HG02885 (cell line): ENCODE results near the gene EVX1.

Source experiments
- ATAC-seq: cut with Tn5 transposase; IDR thresholded peaks from one replicate; pipeline ENCODE4 v1.9.1; 2021; ENCODE audit warnings: mild to moderate bottlenecking; ENCODE audit not compliant: unreplicated experiment, poor library complexity

Gene EVX1

DNA sequence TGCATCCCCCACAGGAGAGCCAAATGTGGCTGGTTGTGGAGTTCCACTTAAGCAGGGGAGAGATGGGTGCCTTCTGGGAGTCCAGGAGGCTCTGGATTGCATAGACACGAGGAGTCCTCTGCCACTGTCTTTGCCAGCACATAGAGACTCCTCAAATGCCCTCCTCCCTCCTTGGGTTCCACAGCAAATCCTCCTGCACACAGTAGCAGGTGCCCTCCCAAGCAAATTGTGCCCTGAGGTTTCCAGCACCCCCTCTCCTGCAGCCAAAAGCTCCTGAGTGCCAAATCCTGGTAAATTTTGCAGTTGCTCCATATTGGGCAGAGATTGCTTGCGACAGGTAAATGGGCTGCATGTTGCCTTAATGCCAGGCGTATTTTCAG is 5.8 kb downstream of the EVX1 start:
- no peak for ATAC-seq

DNA sequence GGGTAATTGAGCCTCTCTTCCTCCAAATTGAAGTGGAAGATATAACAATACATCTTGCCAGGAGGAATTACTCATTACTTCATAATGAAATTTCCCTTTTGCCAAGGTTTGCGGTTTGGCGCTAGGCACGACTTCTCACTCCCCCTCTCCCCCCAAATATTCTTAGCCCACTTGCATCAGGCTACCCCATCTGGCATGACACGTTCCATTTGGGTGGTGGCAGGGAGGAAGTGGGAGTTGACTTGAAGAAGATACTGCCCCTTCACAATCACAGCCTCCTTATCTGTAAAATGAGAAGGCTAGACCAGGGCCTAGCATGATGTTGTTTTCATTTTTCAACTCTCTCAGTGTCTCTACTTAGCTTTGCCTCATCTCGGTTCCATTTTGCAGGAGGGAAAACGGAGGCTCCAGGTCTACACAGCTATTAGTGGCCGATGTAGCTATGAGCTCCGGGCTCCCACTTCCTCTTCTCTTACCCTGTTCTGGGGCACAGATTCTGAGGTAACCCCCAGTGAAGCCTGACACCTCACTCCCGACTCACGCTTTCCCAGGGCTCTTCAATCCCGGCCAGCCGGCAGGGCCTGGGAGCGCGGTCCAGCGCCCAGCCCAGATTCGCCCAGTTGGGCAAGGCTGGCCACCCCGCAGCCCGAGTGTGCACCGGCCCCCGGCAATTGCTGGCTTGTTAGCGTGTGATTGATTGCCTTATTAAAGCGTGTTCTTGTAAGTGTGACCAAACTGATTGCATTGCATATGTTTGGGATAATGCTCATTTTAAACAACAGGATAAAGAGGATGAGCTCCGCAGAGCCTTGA is 6.5 kb downstream of the EVX1 start:
- ATAC-seq: no peak

DNA sequence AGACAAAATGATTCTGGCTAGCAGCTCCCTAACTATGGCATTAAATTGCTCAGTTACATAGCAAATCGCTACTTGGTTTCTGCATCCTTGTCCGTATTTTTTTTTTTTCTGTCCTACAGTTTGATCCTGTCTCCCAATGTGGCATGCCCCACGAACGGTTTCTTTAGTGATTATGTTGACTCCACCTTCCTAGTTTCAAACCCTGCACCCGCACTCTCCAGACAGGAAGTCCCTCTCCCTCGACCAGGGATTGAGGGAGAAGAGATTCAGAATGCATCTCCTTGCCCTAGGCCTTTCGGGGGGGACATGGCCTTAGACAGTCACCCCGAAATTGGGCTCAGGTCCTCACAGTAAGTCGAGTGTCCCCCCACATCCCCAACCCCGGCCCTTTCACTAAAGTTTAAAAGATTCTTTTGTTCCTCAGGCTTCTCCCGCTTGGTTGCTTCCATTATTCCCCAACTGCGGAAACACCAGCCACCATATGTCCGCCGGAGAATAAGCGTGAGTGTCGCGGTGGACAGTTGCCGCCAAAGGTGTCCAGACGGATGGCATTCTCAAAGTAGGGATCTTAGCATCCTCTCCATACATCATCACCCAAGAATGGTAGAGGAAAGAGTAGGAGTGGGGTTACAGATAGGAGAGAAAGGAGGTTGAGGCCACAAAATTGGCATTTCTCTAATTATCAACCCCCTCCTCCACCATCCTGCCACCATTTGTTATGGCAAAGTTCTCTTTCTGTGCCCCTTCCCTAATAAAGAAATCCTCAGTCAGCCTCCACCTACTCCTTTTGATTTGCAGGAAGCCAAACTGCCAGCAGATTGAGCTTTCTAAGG is 7.3 kb downstream of the EVX1 start:
- no peak for ATAC-seq

DNA sequence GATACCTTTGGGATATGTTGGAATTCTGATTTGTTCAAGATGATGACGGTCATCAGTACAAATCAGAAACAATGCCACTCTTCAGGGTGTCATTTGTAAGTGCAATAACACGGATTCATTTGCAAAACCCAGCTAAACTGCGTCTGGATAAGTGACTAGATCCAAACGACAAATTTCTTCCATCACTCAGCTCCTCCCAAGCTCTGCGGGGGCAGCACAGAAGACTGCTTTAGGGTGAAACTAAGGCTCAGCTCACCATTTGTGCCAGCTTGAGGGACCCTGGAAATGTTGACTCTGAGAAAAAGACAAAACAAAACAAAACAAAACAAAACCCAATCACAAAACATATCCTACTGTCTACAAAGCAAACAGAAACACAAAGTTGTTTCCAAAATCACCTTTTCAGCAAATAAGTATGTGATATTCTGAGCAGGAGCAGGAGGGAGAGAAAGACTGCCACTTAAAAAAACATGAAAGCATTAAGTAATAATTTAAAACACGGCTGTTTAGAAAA is 8.0 kb downstream of the EVX1 start:
- ATAC-seq: no peak

DNA sequence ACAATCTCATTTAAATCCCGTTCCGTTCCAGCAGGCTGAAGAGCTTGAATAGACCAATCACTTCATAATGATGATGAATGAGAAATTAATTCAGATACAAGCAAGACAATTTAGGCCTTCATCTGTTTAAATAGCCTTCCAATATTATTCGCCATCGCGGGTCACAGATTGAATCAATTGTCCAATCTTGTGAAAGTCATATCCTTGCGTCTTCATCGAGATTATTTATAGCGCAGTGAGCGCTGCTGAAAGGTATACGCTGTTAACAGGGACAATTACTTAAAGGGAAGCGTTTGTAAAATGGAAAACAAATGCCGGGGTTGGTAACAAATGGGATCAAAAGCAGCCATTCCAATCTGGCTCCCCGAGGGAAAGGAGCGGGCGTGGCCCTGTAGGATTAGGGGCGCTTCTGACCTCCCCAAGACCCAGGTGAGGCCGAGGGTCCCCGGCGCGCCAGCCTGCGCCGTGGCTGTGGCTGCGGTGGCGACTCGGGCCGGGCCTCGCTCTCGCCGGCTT is 8.6 kb downstream of the EVX1 start:
- ATAC-seq: no peak

DNA sequence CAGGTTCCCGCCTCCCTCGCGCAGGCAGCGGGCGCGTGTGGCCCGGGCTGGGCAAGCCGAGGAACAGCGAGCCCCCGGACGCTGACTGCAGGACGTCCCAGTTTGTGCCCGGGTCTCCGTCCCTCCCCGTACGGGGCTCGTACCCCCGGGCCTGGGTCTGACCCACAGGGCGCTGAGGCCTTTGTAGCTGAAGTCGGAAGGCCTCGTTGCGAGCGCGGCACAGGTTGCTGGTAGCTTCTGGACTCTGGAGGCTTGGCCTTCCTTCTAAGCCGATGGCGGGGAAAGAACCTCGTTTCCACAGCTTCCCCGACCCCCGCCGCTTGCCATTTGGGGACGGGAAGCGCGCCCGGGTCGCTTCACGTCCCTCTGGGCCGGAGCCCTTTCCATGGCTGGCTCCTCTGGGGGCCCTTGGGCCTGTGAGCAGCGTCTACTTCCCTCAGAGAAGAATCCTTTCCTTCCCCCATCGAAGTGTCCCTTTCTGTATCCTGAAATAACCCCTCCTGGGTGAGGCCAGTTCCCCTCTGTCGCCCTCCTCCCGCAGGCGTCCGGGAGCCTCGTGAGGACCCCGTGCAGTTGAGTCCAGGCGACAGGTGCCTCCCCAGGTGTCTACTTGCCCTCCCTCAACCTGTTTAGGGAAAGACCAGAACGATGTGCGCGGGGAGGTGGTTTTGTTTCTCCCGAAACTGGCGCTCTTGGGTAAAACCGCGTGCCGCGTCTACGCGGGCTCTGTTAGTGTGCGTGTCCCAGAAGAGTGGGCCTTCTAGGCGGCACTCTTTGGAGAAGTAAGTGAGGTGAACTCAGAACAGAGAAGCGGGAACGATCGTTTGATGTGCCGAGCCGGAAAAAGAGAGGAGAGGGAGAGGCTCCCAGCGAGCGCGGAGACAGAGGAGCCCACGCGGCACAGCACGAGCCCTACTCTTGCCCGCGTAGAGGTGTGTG is 9.3 kb downstream of the EVX1 start:
- ATAC-seq: no peak

DNA sequence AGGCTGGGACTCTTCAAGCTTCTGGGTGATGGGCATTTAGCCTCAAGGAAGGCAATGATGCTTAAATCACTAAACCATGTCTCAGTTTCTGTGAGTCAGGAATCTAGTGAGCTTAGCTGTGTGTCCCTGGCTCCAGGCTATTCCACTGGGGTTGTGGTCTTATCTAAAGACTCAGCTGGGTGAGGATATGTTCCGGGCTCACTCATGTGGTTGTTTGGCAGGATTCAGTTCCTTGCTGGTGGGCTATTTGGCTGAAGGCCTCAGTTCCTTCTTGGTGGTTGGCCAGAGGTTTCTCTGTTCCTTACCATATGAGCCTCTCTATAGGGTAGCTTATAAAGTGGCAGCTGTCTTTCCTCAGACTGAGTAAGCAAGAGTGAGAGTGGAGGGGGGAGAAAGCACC is 12.0 kb downstream of the EVX1 start:
- ATAC-seq: no peak

DNA sequence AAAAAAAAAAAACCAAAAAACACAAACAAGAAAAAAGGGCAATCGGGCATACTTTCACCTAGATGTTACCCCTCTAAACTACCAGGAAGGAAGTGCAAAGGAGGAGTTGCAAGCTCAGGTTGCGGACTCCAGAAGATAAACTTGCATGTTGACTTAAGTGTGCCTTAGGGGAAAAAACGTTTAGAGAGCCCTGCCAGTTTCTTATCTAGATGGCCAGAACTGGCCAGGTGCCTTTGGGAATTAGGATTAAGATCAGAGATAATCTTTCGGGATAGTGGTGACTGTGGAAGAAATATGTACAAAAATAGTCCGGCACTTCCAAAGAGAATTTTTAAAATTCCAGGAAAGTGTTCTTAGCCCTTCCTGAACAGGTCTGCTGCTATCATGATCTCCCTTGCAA is 17.6 kb downstream of the EVX1 start:
- no peak for ATAC-seq

DNA sequence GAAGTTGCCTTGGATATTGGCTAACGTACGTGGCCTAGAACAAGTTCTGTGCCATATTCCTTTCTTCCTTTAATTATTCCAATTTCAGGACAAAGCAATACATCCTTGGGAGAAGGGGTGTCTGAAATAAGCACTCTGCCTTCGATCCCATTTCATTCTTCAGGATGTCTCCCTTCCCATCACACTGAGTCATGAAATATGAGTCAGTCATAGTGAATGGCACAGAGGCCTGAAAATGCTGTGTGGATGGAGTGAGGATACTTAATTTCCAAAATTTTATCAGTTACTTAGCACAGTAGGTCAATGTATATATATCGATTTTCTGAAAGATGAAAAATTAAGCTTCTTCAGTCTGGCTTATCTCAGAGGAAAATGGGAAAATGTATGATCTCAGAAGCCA is 19.5 kb downstream of the EVX1 start:
- ATAC-seq: no peak

DNA sequence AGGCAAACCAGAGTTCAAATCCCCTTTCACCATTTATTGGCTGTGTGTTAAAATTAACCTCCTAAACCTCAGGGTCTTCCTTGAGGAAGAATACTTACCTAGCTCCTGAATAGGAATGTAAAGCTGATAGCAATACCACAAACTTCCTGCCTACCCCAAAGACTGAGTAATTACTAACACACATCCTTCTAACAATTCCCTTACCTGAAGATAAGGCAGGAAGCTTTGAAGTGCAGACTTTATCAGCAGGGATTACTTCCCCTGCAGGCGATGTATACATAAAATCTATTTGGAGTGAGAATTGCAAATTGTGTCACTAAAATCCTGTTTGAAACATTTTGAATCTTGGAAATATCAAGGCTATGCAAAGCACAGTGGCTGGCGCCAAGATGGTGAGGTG is 21.2 kb downstream of the EVX1 start:
- no peak for ATAC-seq

DNA sequence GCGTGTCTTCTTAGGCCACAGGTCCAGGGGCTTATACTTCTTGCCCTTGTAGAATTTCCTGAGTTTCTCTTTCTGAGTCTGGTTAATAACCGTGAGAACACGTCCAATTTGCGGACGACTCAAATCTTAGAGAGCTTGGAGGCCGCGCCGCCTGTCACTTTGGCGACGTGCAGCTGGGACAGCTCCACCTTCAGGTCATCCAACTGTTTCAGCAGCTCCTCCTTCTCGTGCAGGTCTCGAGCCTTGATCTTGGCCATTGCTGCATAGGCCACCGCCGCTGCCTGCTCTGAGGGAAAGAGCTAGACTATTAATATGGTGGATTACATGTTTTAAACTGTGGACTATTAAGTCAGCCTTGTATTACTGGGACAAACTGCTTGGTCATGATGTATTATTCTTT is 26.9 kb downstream of the EVX1 start:
- no peak for ATAC-seq

DNA sequence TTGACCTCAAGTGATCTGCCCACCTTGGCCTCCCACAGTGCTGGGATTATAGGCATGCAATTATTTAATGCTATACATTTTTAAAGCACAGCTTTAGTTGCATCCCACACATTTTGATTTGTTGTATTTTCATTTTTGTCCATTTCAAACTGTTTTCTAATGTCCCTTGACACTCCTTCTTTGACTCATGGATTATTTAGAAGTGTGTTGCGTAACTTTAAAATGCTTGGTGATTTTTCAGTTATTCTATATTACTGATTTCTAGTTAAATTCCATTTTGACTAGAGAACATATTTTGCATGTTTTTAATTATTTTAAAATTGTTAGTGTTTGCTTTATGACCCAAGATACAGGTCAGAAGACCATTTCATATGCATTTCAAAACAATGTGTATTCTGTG is 28.8 kb downstream of the EVX1 start:
- no peak for ATAC-seq

DNA sequence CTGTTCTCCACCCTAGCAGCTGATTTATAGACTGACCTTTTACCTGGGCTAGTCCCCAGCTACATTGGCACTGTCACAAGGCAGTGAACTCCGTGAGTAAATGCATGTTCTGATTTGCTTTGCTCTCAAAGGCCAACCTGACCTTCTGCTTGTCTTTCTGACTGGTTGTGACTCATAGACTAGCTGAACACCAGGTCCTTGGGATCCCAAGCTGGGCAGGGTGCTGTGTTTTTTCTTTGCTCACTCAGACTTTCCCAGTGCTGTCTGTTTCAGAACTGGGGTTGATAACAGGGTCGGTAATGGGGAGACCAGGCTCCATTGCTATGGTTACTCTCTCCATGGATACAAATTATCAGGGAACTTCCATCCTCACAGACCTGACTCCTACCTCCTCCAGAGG is 35.0 kb downstream of the EVX1 start:
- no peak for ATAC-seq

DNA sequence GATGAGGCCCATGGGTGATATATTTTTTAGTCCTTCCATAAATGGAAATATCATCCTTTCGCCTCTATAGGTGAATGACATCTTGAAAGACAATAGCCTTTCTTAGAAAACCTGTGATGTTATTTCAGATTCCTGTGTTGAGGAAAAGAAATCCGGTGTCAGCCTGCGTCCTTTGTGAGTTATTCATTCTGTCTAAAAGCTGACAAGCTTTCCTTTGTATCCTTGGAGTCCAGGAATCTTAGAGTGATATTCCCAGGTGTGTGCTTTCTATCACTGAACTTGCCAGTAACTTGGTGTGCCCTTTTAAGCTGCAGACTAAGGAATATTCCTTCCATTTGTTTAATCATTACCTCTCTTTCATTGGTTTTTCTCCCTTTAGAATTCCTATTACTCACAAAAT is 41.0 kb downstream of the EVX1 start:
- no peak for ATAC-seq

DNA sequence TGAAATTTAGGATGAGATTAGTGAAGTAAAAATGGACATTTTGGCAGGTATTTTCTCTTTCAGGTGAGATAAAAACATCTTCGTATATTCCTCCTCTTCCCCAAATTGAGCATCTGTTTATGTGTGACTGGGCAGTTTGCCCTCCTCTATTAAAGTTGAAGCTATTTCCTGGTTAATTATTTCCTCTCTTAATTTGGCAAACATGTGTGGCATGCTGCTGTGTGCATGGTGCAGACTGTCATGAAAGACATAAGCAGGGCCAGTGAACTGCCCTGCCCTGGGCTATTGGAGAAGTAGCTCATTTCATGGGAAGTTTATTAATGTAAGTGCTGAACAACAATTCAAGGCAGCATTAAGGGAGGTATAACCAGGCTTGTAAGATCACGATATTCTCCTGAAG is 52.6 kb downstream of the EVX1 start:
- no peak for ATAC-seq

DNA sequence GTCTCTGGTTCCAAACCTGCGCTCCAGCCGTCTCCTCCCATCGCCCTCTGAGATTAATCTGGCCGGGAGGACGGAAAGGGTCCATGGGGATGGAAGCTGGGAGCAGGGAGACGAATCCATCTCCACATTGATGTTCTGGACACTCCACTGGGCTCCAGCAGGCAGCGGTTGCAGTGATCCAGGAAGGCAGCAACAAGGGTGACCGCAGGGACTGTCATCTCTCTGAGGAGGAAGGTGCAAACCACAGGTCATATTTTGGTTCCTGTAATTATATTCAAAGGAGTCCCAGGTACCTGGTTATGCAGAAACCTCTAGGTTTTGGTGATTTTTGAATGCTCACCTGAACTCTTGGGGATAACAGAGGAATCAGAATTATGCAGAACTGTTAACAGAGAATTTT is 54.8 kb downstream of the EVX1 start:
- ATAC-seq: no peak
